ENCODE results near the gene SH3PXD2A. TPM values are rescaled to one million over a fixed set of nuclear protein-coding genes. Genes with fewer than 3 reads are reported as not detected.
"Not testable (repeated sequence)": the region's sequence is repeated elsewhere in the genome, so short reads cannot be mapped to it uniquely, and the experiment has no call there.

The SH3PXD2A gene
- total RNA-seq, 2 donors from 2014 or later: 48.5 to 49.4 TPM

GRCh38 chr10:103823706-103824272 lies 31.6 kb downstream of the SH3PXD2A start:
- ATAC-seq (no peak), DNase-seq (no peak)
- intact Hi-C loops (cut with DNase I, micrococcal nuclease): no loop called here

- ATAC-seq: no peak
- no peak for DNase-seq
- intact Hi-C loops (cut with DNase I, micrococcal nuclease): no loop called here
These were observed 32.6 kb downstream of the SH3PXD2A start for GRCh38 chr10:103822800-103823199.

- DNase-seq (no peak), ATAC-seq (no peak)
- intact Hi-C loops (cut with DNase I, micrococcal nuclease): no loop called here
These were observed 33.2 kb downstream of the SH3PXD2A start for GRCh38 chr10:103822107-103822716.

GRCh38 chr10:103820101-103821062 lies 35.0 kb downstream of the SH3PXD2A start:
- ATAC-seq: peak; percentile 20
- peak in 1 of 2 donors; percentile 50 for DNase-seq
- intact Hi-C loops (cut with DNase I, micrococcal nuclease): no loop called here

- DNase-seq: no peak
- intact Hi-C loops (cut with DNase I, micrococcal nuclease): no loop called here
- ATAC-seq: no peak
These were observed 35.9 kb downstream of the SH3PXD2A start for GRCh38 chr10:103819493-103819892.

GRCh38 chr10:103818765-103819374 lies 36.5 kb downstream of the SH3PXD2A start:
- DNase-seq (no peak), ATAC-seq (peak; percentile 24)
- intact Hi-C loops (cut with DNase I, micrococcal nuclease): no loop called here

GRCh38 chr10:103818105-103818504 lies 37.3 kb downstream of the SH3PXD2A start:
- ATAC-seq: no peak
- intact Hi-C loops (cut with DNase I, micrococcal nuclease): no loop called here
- no peak for DNase-seq

GRCh38 chr10:103816431-103816830 lies 38.9 kb downstream of the SH3PXD2A start:
- DNase-seq: no peak
- ATAC-seq: no peak
- intact Hi-C loops (cut with DNase I, micrococcal nuclease): no loop called here

- intact Hi-C loops (cut with DNase I, micrococcal nuclease): no loop called here
- peak; percentile 37 to 73 for DNase-seq
- ATAC-seq: peak; percentile 64
These were observed 40.6 kb downstream of the SH3PXD2A start for GRCh38 chr10:103814626-103815370.

- peak; percentile 41 for ATAC-seq
These were observed 41.3 kb downstream of the SH3PXD2A start for GRCh38 chr10:103814105-103814504.

GRCh38 chr10:103813312-103813711 lies 42.1 kb downstream of the SH3PXD2A start:
- not testable (repeated sequence) for ATAC-seq
- peak in 1 of 2 donors; percentile 4 for DNase-seq

More at GRCh38 chr10:103814105-103814504, 41.3 kb downstream of the SH3PXD2A start:
- intact Hi-C loops (cut with DNase I, micrococcal nuclease): no loop called here
- DNase-seq: peak in 1 of 2 donors; percentile 39

GRCh38 chr10:103812432-103812831 lies 42.9 kb downstream of the SH3PXD2A start:
- ATAC-seq: peak; percentile 59
- intact Hi-C loops (cut with DNase I, micrococcal nuclease): no loop called here

More at GRCh38 chr10:103813312-103813711, 42.1 kb downstream of the SH3PXD2A start:
- intact Hi-C loops (cut with DNase I, micrococcal nuclease): not testable (repeated sequence)

GRCh38 chr10:103812004-103812403 lies 43.4 kb downstream of the SH3PXD2A start:
- intact Hi-C loops (cut with DNase I, micrococcal nuclease): no loop called here
- DNase-seq: peak; percentile 76 to 90
- ATAC-seq: peak; percentile 91

More at GRCh38 chr10:103812432-103812831, 42.9 kb downstream of the SH3PXD2A start:
- DNase-seq: peak in 1 of 2 donors; percentile 41

- DNase-seq: peak in 1 of 2 donors; percentile 4
These were observed 43.9 kb downstream of the SH3PXD2A start for GRCh38 chr10:103811463-103811862.

GRCh38 chr10:103808780-103809179 lies 46.6 kb downstream of the SH3PXD2A start:
- DNase-seq: no peak
- no peak for ATAC-seq

More at GRCh38 chr10:103811463-103811862, 43.9 kb downstream of the SH3PXD2A start:
- ATAC-seq: no peak
- intact Hi-C loops (cut with DNase I, micrococcal nuclease): no loop called here

GRCh38 chr10:103807996-103808395 lies 47.4 kb downstream of the SH3PXD2A start:
- intact Hi-C loops (cut with DNase I, micrococcal nuclease): no loop called here
- no peak for DNase-seq
- no peak for ATAC-seq

More at GRCh38 chr10:103808780-103809179, 46.6 kb downstream of the SH3PXD2A start:
- intact Hi-C loops (cut with DNase I, micrococcal nuclease): no loop called here

- intact Hi-C loops (cut with DNase I, micrococcal nuclease): no loop called here
- ATAC-seq (no peak), DNase-seq (peak in 1 of 2 donors; percentile 4)
These were observed 48.8 kb downstream of the SH3PXD2A start for GRCh38 chr10:103806395-103807187.

Measured in left colon (tissue), 2 donors.